Activated CD4-positive, alpha-beta T cell treated with anti-CD3 and anti-CD28 coated beads, Interleukin-2, amount 50 U/mL, for 24 hours (primary cell): ENCODE results near the gene ZNF358.
"Not testable (repeated sequence)": the region's sequence is repeated elsewhere in the genome, so short reads cannot be mapped to it uniquely, and the experiment has no call there.

Source experiments
- DNase-seq, 2 donors: peaks; one replicate each; pipeline ENCODE4 v3.0.0-alpha.2; 2020; ENCODE audit warnings: low read depth in 1 of 2, low spot score in 1 of 2

Gene ZNF358

DNA sequence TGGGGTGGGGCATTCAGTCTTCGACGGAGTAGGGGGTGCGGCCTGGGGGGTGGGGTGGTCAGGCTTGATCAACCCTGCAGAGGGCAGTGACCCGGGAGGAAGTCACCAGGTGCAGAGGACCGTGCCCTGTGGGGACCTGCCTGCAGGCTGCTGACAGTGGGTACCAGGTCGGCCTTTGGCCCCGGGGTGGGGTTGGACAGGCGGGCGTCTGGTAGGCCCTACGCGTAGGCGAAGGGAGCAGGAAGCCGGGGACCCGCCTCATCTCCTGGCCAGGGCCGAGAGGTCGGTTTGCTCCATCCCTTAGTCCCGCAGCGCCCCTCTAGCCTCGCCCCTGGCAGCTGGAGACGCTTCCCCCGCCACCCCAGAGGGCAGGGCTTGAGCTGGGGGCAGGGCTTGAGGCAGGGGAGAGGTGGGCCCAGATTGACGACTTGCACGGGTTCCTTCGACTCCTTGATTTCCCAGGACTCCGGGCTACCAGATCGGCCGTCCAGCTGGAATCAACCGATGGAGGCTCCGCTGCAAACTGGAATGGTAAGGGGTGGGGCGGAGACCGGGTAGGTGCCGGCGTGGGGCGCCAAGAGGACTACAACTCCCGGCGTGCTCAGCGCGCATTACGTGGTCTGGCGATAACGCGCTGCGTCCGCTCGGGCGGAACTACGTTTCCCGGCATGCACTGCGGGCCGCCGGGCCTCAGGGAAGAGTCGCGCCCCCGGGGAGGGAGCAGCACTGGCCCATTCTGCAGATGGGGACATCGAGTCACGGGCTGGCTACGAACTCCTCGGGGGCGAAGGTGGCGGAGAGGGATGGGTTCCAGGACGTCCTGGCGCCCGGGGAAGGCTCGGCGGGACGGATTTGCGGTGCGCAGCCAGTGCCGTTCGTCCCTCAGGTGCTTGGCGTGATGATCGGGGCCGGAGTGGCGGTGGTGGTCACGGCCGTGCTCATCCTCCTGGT is 19.4 kb downstream of the ZNF358 start, which contains the start of gene PNPLA6:
Gene PNPLA6 (plus strand): TSS at position 671 of the 951 bp plus-strand sequence. CDS start 72 bp downstream, at position 743.
- DNase-seq: peak; percentile 88 to 89

DNA sequence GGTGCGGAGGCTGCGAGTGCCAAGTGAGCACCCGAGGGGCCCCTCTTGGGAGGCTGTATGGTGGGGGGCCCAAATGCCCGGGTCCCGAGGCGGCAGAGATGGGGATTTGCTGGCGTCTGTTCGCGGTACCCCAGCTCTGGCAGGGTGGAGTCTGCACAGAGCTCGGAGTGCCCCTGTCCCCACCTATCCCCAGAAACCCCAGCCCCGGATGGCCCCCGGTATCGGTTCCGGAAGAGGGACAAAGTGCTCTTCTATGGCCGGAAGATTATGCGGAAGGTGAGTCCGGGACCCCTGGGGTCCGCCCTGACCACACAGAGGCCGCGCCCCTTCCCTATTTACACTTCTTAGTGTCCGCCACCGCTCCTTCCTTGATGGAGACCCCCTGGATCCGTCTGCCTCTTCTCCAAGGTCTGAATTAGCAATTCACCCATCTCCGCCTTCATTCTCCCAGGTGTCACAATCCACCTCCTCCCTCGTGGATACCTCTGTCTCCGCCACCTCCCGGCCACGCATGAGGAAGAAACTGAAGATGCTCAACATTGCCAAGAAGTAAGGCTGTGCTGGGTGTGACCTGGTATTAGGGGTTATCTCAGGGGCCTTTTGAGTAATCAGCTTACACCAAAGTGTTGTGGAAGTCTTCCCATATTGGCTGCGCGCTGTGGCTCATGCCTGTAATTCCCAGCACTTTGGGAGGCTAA is 20.2 kb downstream of the ZNF358 start:
- no peak for DNase-seq

DNA sequence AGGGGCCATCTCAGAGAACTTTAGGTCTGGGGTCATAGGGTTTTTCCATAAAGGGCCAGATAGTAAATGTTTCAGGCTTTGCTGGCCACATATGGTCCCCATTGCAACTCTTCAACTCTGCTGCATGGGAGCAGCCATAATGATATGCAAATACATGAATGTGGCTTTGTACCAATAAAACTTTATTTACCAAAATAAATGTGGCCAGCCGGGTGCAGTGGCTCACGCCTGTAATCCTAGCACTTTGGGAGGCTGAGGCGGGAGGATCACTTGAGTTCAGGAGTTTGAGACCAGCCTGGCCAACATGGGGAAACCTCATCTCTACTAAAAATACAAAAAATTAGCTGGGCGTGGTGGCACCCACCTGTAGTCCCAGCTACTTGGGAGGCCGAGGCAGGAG is 23.1 kb downstream of the ZNF358 start:
- DNase-seq: not testable (repeated sequence)

DNA sequence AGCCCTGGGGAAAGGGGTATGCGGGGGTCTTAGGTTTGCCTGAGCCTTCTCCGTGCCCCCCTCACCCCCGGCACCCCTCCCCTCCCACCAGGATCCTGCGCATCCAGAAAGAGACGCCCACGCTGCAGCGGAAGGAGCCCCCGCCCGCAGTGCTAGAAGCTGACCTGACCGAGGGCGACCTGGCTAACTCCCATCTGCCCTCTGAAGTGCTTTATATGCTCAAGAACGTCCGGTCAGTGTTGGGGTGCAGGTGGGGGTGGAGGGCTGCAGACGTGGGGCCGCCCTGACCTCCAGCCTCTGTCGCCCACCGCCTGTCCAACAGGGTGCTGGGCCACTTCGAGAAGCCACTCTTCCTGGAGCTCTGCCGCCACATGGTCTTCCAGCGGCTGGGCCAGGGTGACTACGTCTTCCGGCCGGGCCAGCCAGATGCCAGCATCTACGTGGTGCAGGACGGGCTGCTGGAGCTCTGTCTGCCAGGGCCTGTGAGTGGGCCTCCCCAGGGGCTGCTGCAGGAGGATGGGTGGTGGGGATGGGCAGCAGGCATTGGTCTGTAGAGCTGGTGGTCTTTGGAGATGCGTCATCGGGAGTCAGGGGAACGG is 24.0 kb downstream of the ZNF358 start:
- no peak for DNase-seq

DNA sequence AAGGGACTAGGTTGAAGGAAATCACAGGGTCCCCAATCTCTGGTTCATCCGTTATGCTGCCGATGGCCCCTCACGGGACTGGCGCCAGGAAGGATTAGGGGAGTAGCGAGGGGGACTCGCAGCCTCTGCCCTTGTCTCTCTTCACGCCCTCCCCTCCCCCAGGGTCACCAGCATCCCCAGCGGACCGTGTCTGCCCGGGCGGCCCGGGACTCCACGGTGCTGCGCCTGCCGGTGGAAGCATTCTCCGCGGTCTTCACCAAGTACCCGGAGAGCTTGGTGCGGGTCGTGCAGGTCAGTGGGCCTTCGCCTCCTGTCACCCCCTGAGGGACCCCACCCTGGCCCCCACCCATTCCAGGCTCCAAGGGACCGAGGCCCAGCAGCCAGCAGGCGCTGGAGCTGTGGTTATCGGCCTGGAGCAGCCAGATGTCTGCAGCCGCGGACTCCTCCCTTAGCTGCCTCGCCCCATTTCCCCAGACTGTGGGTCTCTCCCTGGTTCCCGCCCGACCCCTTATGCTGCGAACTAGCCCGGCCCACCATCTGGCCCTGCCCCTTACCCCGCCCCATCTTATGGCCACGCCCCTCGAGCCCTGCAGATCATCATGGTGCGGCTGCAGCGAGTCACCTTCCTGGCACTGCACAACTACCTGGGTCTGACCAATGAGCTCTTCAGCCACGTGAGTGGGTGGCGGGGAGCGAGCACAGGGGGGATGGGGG is 25.0 kb downstream of the ZNF358 start:
- no peak for DNase-seq

DNA sequence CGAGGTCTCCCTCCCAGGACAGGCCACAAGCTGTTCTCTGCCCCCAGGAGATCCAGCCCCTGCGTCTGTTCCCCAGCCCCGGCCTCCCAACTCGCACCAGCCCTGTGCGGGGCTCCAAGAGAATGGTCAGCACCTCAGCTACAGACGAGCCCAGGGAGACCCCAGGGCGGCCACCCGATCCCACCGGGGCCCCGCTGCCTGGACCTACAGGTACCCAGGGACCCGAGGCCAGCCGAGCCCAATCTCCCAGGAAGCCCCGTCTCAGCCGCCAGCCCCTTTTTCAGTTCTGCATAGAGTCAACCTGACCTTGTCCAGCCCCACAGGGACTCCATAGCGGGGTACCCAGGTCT is 25.5 kb downstream of the ZNF358 start:
- DNase-seq: no peak

DNA sequence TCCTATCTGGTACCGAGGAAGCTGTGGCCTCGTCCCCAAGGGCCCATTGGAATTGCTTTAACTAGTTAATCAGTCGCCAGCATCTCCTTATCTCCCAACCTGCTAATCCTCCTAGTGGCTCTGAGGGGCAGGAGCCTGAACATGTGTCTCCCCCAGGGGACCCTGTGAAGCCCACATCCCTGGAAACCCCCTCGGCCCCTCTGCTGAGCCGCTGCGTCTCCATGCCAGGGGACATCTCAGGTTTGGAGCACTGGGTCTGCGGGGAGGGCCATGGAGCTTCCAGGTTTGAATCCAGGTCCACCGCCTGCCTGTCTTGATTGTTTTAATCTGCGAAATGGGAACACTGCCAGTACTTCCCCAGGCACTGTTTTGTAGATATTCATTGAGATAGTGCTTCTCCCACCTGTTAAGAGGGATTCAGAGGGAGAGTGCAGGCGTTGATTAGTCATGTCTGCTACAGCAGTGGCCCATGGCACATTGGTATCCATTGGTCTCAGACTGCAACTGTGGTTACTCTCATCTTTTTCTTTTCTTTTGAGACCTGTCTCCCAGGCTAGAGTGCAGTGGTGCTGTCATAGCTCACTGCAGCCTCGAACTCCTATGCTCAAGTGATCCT is 26.0 kb downstream of the ZNF358 start:
- no peak for DNase-seq

DNA sequence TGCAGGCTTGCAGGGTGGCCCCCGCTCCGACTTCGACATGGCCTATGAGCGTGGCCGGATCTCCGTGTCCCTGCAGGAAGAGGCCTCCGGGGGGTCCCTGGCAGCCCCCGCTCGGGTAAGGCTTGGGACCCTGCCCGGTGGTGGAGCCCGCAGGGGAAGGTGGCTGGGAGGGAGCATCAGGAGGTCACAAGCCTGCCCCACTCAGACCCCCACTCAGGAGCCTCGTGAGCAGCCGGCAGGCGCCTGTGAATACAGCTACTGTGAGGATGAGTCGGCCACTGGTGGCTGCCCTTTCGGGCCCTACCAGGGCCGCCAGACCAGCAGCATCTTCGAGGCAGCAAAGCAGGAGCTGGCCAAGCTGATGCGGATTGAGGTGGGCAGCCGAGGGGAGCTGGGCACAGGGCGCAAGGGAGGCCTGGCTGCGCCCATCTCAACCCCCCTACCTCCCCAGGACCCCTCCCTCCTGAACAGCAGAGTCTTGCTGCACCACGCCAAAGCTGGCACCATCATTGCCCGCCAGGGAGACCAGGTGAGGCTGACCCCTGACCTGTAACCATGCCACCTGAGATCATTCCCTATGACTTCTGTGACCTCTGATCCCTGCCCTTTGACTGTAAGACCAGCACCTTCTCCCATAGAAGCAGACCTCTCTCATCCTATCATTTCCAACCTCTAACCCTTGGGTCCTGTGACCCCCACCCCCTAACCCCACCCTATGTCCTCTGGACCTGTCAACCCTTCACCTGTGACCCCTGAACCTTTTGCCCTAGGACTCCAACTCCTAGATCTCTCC is 26.8 kb downstream of the ZNF358 start:
- DNase-seq: no peak

DNA sequence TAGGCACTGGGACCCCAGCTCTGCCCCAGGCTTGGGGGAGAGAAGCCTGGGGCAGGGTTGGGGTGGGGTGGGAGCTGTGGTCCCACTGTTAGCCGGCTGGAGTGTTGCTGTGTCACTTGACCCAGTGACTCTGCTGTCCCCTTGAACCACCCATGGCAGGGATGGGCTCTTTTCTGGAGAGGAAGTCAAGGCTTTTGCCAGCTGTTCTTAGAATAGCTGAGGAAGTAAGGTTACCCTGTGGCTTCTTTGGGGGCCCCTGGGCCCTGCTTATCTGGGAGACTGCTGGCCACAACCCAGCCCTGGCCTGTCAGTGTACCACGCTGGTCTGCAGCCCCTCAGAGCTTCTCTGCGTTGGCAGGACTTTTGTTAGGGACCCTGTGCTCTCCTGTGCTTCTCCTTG is 28.7 kb downstream of the ZNF358 start:
- DNase-seq: no peak

DNA sequence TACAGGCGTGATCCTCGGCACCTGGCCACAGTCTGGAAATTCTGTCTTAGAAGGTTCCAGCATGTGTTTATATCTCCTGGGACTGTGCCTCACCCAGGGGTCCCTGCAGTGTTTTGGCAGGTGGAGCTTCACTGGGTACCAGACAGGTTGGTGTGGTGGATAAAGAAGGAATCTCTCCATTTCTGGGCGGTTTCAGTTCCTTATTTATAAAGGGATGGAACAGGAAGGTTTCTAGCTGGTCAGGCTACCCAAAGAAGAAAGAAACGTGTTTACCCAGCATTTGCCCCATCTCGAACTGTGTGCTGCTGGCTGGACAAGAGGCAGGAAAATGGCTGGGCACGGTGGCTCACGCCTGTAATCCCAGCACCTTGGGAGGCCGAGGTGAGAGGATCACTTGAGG is 29.4 kb downstream of the ZNF358 start:
- no peak for DNase-seq

DNA sequence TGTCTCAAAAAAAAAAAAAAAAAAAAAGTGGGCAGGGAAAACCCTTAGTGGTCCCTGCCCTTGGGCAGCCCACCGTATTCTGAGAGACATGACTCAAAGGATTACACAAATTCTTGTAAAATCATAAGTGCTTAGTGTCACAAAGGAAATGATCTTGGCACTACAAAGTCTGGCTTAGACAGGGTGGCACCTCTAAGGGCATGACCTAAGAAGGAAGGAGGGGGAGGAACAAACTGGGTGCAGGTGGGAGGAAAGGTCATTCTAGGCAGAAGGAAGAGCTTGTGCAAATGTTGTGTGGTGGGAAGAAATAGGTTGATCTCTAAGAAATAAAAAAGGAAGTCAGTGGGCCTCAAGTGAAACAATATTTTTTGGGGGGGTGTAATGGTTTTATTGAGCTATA is 30.0 kb downstream of the ZNF358 start:
- DNase-seq: no peak

DNA sequence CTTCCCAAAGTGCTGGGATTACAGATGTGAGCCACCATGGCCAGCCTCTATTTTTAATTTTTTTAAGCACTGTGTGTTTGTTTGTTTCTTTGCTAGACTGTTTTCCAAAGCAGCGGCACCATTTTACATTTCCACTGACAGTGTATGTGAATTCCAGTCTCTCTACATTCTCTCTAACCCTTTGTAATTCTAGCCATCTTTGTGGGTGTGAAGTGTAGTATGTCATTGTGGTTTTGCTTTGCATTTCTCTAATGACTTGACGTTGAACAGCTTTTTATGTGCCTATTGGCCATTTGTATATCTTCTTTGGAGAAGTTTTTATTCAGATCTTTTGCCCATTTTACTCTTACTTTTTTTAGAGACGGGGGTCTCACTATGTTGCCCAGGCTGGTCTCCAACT is 31.3 kb downstream of the ZNF358 start:
- DNase-seq: no peak

DNA sequence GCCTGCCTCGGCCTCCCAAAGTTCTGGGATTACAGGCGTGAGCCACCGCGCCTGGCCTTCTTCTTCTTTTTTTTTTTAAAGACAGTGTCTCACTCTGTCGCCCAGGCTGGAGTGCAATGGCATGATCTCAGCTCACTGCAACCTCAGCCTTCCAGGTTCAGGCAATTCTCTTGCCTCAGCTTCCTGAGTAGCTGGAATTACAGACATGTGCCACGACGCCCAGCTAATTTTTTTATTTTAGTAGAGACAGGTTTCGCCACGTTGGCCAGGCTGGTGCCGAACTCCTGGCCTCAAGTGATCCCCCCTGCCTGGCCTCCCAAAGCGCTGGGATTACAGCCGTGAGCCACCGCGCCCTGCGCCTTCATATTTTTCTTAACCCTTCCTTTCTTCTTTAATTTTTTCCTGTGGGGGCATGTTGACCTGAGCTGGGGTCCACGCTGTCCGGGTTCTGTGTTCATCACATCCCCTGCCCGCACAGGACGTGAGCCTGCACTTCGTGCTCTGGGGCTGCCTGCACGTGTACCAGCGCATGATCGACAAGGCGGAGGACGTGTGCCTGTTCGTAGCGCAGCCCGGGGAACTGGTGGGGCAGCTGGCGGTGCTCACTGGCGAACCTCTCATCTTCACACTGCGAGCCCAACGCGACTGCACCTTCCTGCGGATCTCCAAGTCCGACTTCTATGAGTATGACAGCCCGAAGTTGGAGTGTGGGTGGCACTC is 33.7 kb downstream of the ZNF358 start:
- no peak for DNase-seq

DNA sequence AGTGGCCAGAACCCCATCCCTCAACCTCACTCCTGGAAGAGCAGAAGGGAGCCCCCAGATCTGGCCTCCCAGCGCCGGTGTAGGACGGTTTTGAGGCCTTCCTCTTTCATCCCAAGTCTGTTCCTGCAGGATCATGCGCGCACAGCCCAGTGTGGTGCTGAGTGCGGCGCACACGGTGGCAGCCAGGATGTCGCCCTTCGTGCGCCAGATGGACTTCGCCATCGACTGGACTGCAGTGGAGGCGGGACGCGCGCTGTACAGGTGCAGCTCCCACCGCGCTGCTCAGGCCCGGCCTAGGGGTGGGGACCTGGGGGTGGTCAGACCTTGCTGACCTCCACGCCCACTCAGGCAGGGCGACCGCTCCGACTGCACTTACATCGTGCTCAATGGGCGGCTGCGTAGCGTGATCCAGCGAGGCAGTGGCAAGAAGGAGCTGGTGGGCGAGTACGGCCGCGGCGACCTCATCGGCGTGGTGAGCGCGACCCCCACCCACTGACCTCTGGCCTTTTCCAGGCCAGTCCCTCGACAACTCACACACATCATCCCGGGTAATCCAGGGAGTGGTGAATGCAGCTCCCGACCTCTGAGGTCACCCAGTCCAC is 34.4 kb downstream of the ZNF358 start:
- no peak for DNase-seq

DNA sequence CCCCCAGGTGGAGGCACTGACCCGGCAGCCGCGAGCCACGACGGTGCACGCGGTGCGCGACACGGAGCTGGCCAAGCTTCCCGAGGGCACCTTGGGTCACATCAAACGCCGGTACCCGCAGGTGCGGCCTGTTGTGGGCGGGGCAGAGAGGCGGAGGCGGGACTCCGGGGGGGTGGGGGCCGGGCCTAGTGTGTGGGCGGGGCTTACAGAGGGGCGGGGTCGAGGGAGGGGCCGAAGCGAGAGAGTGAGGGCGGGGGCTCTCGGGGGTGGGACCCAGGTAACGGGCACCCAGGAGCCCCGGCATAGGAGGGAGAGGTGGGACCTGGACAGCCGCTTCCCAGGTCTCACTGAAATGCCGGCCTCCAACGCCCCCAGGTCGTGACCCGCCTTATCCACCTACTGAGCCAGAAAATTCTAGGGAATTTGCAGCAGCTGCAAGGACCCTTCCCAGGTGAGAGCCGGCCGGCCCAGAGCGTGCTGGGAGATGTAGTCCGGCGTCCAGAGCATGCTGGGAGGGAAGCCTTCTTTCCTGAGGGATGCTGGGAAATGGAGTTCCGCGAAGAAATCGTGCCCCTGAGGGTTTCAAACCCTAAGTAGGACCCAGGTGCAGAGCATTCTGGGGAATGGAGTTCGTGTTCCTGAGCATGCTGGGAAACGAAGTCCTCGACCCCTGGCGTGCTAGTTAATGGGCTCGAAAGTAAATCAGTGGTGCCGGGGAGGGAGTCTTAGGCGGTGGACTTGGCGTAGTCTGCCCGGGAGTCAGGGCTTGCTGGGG is 35.3 kb downstream of the ZNF358 start:
- DNase-seq: no peak

DNA sequence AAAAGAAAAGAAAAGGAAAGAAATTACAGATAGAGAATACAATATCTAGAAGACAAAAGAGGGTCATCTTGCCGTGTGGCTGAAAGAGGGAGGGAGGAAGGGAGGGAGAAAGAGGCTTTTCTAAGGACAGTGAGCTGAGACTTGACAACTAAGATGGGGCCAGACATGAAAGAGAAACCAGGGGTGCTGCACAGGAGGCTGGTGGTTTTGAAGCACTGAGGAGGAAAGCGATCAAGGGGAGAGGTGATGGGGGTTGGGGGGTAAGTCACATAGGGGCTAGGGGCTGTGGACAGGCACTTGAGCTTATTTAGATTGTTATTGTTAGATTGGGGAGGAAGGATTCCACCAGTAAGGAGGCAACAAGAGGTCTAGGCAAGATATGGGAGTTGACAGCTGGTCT is 36.9 kb downstream of the ZNF358 start:
- DNase-seq: no peak

DNA sequence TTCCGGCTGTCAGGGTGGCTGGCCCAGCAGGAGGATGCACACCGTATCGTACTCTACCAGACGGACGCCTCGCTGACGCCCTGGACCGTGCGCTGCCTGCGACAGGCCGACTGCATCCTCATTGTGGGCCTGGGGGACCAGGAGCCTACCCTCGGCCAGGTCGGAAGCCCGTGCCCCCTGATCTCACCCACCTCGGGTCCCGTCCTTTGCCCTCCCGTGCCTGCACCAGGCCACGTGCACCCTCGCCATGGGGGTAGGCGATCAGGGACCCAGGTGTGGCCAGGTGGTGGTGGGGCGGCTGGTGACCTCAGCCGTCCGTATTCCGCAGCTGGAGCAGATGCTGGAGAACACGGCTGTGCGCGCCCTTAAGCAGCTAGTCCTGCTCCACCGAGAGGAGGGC is 38.7 kb downstream of the ZNF358 start:
- DNase-seq: no peak
